K562 (cell line): ENCODE data around the gene TPI1.

Experiments used
- CBX8 ChIP-seq: fragments of 200-600 bp; sonication (generic); IDR thresholded peaks from 2 replicates; pipeline ENCODE4 v1.6.1; 2012; ENCODE audit warnings: borderline replicate concordance, mixed run types, low read depth, mild to moderate bottlenecking, moderate library complexity, mixed read lengths, low read length, control low read depth, inconsistent platforms; ENCODE audit not compliant: poor library complexity, severe bottlenecking; ENCODE audit errors: extremely low read depth
- CTCF ChIP-seq, 3 experiments: IDR thresholded peaks in 2 of 3; conservative IDR thresholded peaks in 1 of 3; 2 replicates each; pipeline ENCODE4 v1.5.1; 2011 to 2012; ENCODE audit warnings: low read length in 3 of 3, mild to moderate bottlenecking in 3 of 3, control low read depth in 2 of 3, improper control_type of control experiment in 1 of 3, inconsistent platforms in 1 of 3, low read depth in 1 of 3, mixed read lengths in 1 of 3, moderate library complexity in 1 of 3; ENCODE audit not compliant: insufficient read depth in 2 of 3
- HMGXB4 ChIP-seq: sonication (generic); formaldehyde crosslinking; IDR thresholded peaks from 2 replicates; pipeline ENCODE4 v1.8.1; 2023; ENCODE audit warnings: mild to moderate bottlenecking, missing genetic modification reagents
- TAF1 ChIP-seq: IDR thresholded peaks from 2 replicates; pipeline ENCODE4 v1.6.1; 2011; ENCODE audit warnings: mild to moderate bottlenecking, low read length, moderate library complexity; ENCODE audit not compliant: insufficient read depth, control insufficient read depth, severe bottlenecking; ENCODE audit errors: extremely low read depth
- XRCC3 ChIP-seq: fragments of 450-650 bp; IDR thresholded peaks from 2 replicates; pipeline ENCODE4 v1.6.1; 2017; ENCODE audit warnings: mild to moderate bottlenecking, moderate library complexity
- YY1 ChIP-seq, 3 experiments: IDR thresholded peaks; 2 replicates each; pipeline ENCODE4 v1.6.1; 2011; ENCODE audit warnings: low read length in 2 of 3, mild to moderate bottlenecking in 2 of 3, moderate library complexity in 2 of 3, borderline replicate concordance in 1 of 3, control low read depth in 1 of 3, low read depth in 1 of 3; ENCODE audit not compliant: insufficient read depth in 3 of 3, insufficient replicate concordance in 2 of 3, control insufficient read depth in 1 of 3, insufficient read length in 1 of 3; ENCODE audit errors: extremely low read depth in 1 of 3

GRCh38 chr12:6917491-6918231 is 50.3 kb downstream of the TPI1 start:
- TF ChIP-seq YY1 (IDR thresholded peaks at IDR 0.05; ENCODE audit: borderline replicate concordance in 1 of 3, control insufficient read depth in 1 of 3, extremely low read depth in 1 of 3, insufficient read depth in 3 of 3, insufficient read length in 1 of 3, insufficient replicate concordance in 2 of 3, low read depth in 1 of 3, low read length in 2 of 3) (no peak), HMGXB4 (CRISPR knock-in tag) (no peak), CTCF (IDR thresholded peaks at IDR 0.05 in 2 of 3, conservative IDR thresholded peaks at IDR 0.05 in 1 of 3; ENCODE audit: insufficient read depth in 2 of 3, low read depth in 1 of 3, low read length in 3 of 3) (no peak), XRCC3 (no peak), CBX8 (no peak), TAF1 (no peak)
